Upper lobe of right lung (tissue), 1 donor: ENCODE results near the gene EDDM3A. TPM values are rescaled to one million over a fixed set of nuclear protein-coding genes. Genes with fewer than 3 reads are reported as not detected.
A peak's percentile ranks its signal among the peaks of the same experiment; 100 is the strongest.
"Not testable (repeated sequence)": the region's sequence is repeated elsewhere in the genome, so short reads cannot be mapped to it uniquely, and the experiment has no call there.

Experiments used
- ATAC-seq: fragments of 200-7000 bp; cut with Tn5 transposase; one replicate; pipeline ENCODE4 v1.9.1; 2020; ENCODE audit warnings: mild to moderate bottlenecking, moderate library complexity
- DNase-seq: peaks from one replicate; pipeline ENCODE4 v3.0.0-alpha.2; 2020
- H3K27ac ChIP-seq: fragments of 200-600 bp; one replicate; pipeline ENCODE4 v1.8.0; 2022
- H3K27me3 ChIP-seq: fragments of 200-600 bp; one replicate; pipeline ENCODE4 v1.8.0; 2022; ENCODE audit warnings: mild to moderate bottlenecking
- H3K36me3 ChIP-seq: fragments of 200-600 bp; one replicate; pipeline ENCODE4 v1.8.0; 2022
- H3K4me1 ChIP-seq: fragments of 200-600 bp; one replicate; pipeline ENCODE4 v1.8.0; 2022
- H3K4me3 ChIP-seq: fragments of 200-600 bp; one replicate; pipeline ENCODE4 v1.8.0; 2022; ENCODE audit warnings: mild to moderate bottlenecking
- H3K9me3 ChIP-seq: fragments of 200-600 bp; one replicate; pipeline ENCODE4 v1.8.0; 2022
- CTCF ChIP-seq: fragments of 200-600 bp; IDR thresholded peaks from one replicate; pipeline ENCODE4 v1.8.0; 2022; ENCODE audit warnings: antibody characterized with exemption
- intact Hi-C: fragments of 100-400 bp; cut with DNase I; formaldehyde crosslinking; loops from one replicate; pipeline ENCODE4 v1.11.0; 2022
- total RNA-seq: library from RNA; stranded (reverse); fragmentation: NEBNext Ultra II Directional; extraction: Animal tissue kit (Norgen Biotek cat#: 25700); gene quantifications from one replicate; pipeline ENCODE4 v1.2.1, GENCODE V29; 2021
- donor health status: DM: no; HTN: yes; CAD: no; lungs with severe emphysema.

The EDDM3A gene
- total RNA-seq, 1 donor from 2014 or later, result not detected

- DNase-seq (no peak), ATAC-seq (no peak)
- Histone ChIP-seq H3K4me3 (no peak overlapping the region), H3K36me3 (no peaks in the 10 kb centered on the region), H3K9me3 (no peaks in the 10 kb centered on the region), H3K4me1 (no peaks in the 10 kb centered on the region), H3K27me3 (no peaks in the 10 kb centered on the region), H3K27ac (no peak overlapping the region)
- intact Hi-C loops, result no loop called here
- no peak for TF ChIP-seq CTCF
Observed at GRCh38 chr14:20712904-20713303, 32.8 kb upstream of the EDDM3A start.

GRCh38 chr14:20714593-20715250, 31.0 kb upstream of the EDDM3A start:
- ATAC-seq (peak; percentile 81), DNase-seq (peak; percentile 85)
- intact Hi-C loops, result no loop called here
- Histone ChIP-seq H3K9me3 (no peaks in the 10 kb centered on the region), H3K36me3 (no peaks in the 10 kb centered on the region), H3K4me3 (no peak overlapping the region), H3K4me1 (no peaks in the 10 kb centered on the region), H3K27me3 (no peaks in the 10 kb centered on the region), H3K27ac (peak overlapping the region; percentile 78)
- TF ChIP-seq CTCF, result no peak

GRCh38 chr14:20719777-20720176, 25.9 kb upstream of the EDDM3A start:
- ATAC-seq (peak; percentile 50), DNase-seq (no peak)
- Histone ChIP-seq H3K36me3 (no peaks in the 10 kb centered on the region), H3K27ac (peak overlapping the region; percentile 65), H3K27me3 (no peaks in the 10 kb centered on the region), H3K4me3 (no peak overlapping the region), H3K4me1 (no peaks in the 10 kb centered on the region), H3K9me3 (no peaks in the 10 kb centered on the region)
- intact Hi-C loops, result no loop called here
- TF ChIP-seq CTCF, result no peak

- no peak overlapping the region for H3K4me3 ChIP-seq
- no peak overlapping the region for H3K27ac ChIP-seq
- intact Hi-C loops, result no loop called here
- H3K4me1 ChIP-seq, result no peaks in the 10 kb centered on the region
- no peak for TF ChIP-seq CTCF
- H3K27me3 ChIP-seq, result no peaks in the 10 kb centered on the region
- ATAC-seq (no peak), DNase-seq (no peak)
- no peaks in the 10 kb centered on the region for H3K36me3 ChIP-seq
- H3K9me3 ChIP-seq, result no peaks in the 10 kb centered on the region
Observed at GRCh38 chr14:20720741-20721140, 24.9 kb upstream of the EDDM3A start.

- Histone ChIP-seq H3K4me3 (no peak overlapping the region), H3K9me3 (no peaks in the 10 kb centered on the region), H3K36me3 (no peaks in the 10 kb centered on the region), H3K4me1 (no peaks in the 10 kb centered on the region), H3K27ac (no peak overlapping the region), H3K27me3 (no peaks in the 10 kb centered on the region)
- intact Hi-C loops, result no loop called here
- ATAC-seq, result no peak
- TF ChIP-seq CTCF, result no peak
- no peak for DNase-seq
Observed at GRCh38 chr14:20722016-20722415, 23.7 kb upstream of the EDDM3A start.

GRCh38 chr14:20723488-20723887, 22.2 kb upstream of the EDDM3A start:
- no peak for ATAC-seq
- Histone ChIP-seq H3K4me3 (no peak overlapping the region), H3K9me3 (no peaks in the 10 kb centered on the region), H3K36me3 (no peaks in the 10 kb centered on the region), H3K27me3 (no peaks in the 10 kb centered on the region), H3K4me1 (no peaks in the 10 kb centered on the region), H3K27ac (no peak overlapping the region)
- no peak for DNase-seq
- no peak for TF ChIP-seq CTCF
- intact Hi-C loops, result no loop called here

GRCh38 chr14:20726121-20726520, 19.6 kb upstream of the EDDM3A start:
- ATAC-seq, intact Hi-C loops, DNase-seq, H3K27ac ChIP-seq, H3K9me3 ChIP-seq, H3K4me3 ChIP-seq, H3K4me1 ChIP-seq, H3K27me3 ChIP-seq, H3K36me3 ChIP-seq: not testable (repeated sequence)
